Epithelial cell of esophagus (primary cell): ENCODE measurements around the gene OPRM1.

Experiments
- DNase-seq: peaks from one replicate; pipeline ENCODE4 v3.0.0; 2010; ENCODE audit warnings: low read depth
- H3K4me3 ChIP-seq: 2 replicates; pipeline ENCODE4 v1.5.1; 2011; ENCODE audit warnings: mild to moderate bottlenecking, low read length, control low read depth
- TF ChIP-seq, protein P1 (sequence below): IDR thresholded peaks from 2 replicates; pipeline ENCODE4 v1.5.1; 2011; ENCODE audit warnings: low read depth, mild to moderate bottlenecking, low read length, control low read depth, inconsistent platforms; ENCODE audit not compliant: insufficient read depth; ENCODE audit errors: missing control alignments

Gene OPRM1

GRCh38 chr6:154210678-154211077, 171.6 kb downstream of the OPRM1 start:
- no peak overlapping the region for H3K4me3 ChIP-seq
- TF ChIP-seq, protein P1, sequence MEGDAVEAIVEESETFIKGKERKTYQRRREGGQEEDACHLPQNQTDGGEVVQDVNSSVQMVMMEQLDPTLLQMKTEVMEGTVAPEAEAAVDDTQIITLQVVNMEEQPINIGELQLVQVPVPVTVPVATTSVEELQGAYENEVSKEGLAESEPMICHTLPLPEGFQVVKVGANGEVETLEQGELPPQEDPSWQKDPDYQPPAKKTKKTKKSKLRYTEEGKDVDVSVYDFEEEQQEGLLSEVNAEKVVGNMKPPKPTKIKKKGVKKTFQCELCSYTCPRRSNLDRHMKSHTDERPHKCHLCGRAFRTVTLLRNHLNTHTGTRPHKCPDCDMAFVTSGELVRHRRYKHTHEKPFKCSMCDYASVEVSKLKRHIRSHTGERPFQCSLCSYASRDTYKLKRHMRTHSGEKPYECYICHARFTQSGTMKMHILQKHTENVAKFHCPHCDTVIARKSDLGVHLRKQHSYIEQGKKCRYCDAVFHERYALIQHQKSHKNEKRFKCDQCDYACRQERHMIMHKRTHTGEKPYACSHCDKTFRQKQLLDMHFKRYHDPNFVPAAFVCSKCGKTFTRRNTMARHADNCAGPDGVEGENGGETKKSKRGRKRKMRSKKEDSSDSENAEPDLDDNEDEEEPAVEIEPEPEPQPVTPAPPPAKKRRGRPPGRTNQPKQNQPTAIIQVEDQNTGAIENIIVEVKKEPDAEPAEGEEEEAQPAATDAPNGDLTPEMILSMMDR: no peak
- no peak for DNase-seq

- no peak for DNase-seq
- H3K4me3 ChIP-seq: no peak overlapping the region
- TF ChIP-seq, protein P1: no peak
Observed at GRCh38 chr6:154213782-154214181, 174.7 kb downstream of the OPRM1 start.

GRCh38 chr6:154218301-154218700, 179.3 kb downstream of the OPRM1 start:
- TF ChIP-seq, protein P1: no peak
- H3K4me3 ChIP-seq: no peak overlapping the region
- no peak for DNase-seq

- TF ChIP-seq, protein P1: no peak
- DNase-seq: no peak
- H3K4me3 ChIP-seq: no peak overlapping the region
Observed at GRCh38 chr6:154218787-154219186, 179.7 kb downstream of the OPRM1 start.

DNA sequence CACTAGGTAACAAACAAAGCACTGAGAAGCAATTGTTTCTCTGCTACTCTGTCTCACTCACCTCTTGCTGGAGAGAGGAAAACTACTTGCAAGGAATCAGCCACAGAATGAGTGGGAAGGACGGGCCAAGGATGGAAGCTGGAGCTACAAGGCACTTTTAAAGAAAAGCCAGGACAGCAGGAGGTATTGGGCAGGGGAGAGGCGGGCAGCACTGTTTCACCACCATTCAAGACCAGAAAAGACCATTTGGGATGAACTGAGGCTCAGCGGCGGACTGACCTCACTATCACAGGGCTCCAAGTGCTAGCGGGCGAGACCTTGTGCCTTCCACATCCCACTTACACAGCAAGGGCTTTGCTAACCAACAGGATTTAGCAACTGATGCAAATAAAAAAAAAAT, 180.2 kb downstream of the OPRM1 start:
- no peak overlapping the region for H3K4me3 ChIP-seq
- TF ChIP-seq, protein P1: no peak
- DNase-seq: no peak

- DNase-seq: no peak
- no peak overlapping the region for H3K4me3 ChIP-seq
- TF ChIP-seq, protein P1: no peak
Observed at GRCh38 chr6:154222716-154223115, 183.7 kb downstream of the OPRM1 start.

DNA sequence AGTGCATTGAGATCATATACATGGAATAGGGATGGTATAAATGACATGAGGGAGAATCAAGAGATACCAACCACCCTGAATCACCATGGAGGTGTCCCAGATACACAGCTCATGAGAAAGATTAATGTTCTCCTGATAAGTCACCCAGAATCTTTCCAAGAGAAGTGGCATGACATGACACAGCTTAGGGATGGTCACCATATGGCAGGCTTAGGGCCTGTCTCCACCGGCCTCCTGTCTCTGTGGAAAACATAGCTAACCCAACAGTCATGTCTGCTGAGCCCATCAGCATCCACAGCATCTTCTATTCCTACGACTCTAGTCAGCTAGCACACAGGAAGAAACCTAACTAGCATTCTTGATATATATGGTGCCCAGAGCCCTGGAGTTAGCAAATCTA, 184.3 kb downstream of the OPRM1 start:
- H3K4me3 ChIP-seq: no peak overlapping the region
- DNase-seq: no peak
- TF ChIP-seq, protein P1: no peak
